Measurements from ENCODE around the gene PIP4K2A.
"Not testable (repeated sequence)": the region's sequence is repeated elsewhere in the genome, so short reads cannot be mapped to it uniquely, and the experiment has no call there.

Gene PIP4K2A

GRCh38 chr10:22693860-22694259 is 20.5 kb downstream of the PIP4K2A start:
- no peak for DNase-seq (ENCODE audit: low spot score)

GRCh38 chr10:22693371-22693784 is 21.0 kb downstream of the PIP4K2A start:
- DNase-seq (ENCODE audit: low spot score) = no peak

GRCh38 chr10:22692119-22692518 is 22.3 kb downstream of the PIP4K2A start:
- not testable (repeated sequence) for DNase-seq (ENCODE audit: low spot score)

- no peak for DNase-seq (ENCODE audit: low spot score)
Observed at GRCh38 chr10:22690614-22691431, 23.6 kb downstream of the PIP4K2A start.

GRCh38 chr10:22690158-22690557 is 24.2 kb downstream of the PIP4K2A start:
- no peak for DNase-seq (ENCODE audit: low spot score)

GRCh38 chr10:22686347-22686746 is 28.0 kb downstream of the PIP4K2A start:
- DNase-seq (ENCODE audit: low spot score) = no peak

GRCh38 chr10:22685926-22686325 is 28.5 kb downstream of the PIP4K2A start:
- DNase-seq (ENCODE audit: low spot score) = no peak

GRCh38 chr10:22684699-22685098 is 29.7 kb downstream of the PIP4K2A start:
- no peak for DNase-seq (ENCODE audit: low spot score)

GRCh38 chr10:22683140-22683389 is 31.3 kb downstream of the PIP4K2A start:
- DNase-seq (ENCODE audit: low spot score) = no peak

- DNase-seq (ENCODE audit: low spot score) = no peak
Observed at GRCh38 chr10:22682237-22683139, 31.9 kb downstream of the PIP4K2A start.

- no peak for DNase-seq (ENCODE audit: low spot score)
Observed at GRCh38 chr10:22681783-22682183, 32.6 kb downstream of the PIP4K2A start.

GRCh38 chr10:22681301-22681700 is 33.1 kb downstream of the PIP4K2A start:
- DNase-seq (ENCODE audit: low spot score) = no peak

- no peak for DNase-seq (ENCODE audit: low spot score)
Observed at GRCh38 chr10:22679608-22680007, 34.8 kb downstream of the PIP4K2A start.

- no peak for DNase-seq (ENCODE audit: low spot score)
Observed at GRCh38 chr10:22677333-22677732, 37.0 kb downstream of the PIP4K2A start.

- no peak for DNase-seq (ENCODE audit: low spot score)
Observed at GRCh38 chr10:22676435-22676834, 37.9 kb downstream of the PIP4K2A start.

- no peak for DNase-seq (ENCODE audit: low spot score)
Observed at GRCh38 chr10:22674573-22674930, 39.8 kb downstream of the PIP4K2A start.

GRCh38 chr10:22673785-22674572 is 40.4 kb downstream of the PIP4K2A start:
- DNase-seq (ENCODE audit: low spot score) = no peak

GRCh38 chr10:22673091-22673392 is 41.3 kb downstream of the PIP4K2A start:
- no peak for DNase-seq (ENCODE audit: low spot score)

GRCh38 chr10:22672319-22673090 is 41.9 kb downstream of the PIP4K2A start:
- DNase-seq (ENCODE audit: low spot score) = no peak

- DNase-seq (ENCODE audit: low spot score) = no peak
Observed at GRCh38 chr10:22670788-22671187, 43.6 kb downstream of the PIP4K2A start.

- no peak for DNase-seq (ENCODE audit: low spot score)
Observed at GRCh38 chr10:22669163-22669711, 45.1 kb downstream of the PIP4K2A start.

GRCh38 chr10:22667093-22667480 is 47.3 kb downstream of the PIP4K2A start:
- DNase-seq (ENCODE audit: low spot score) = no peak
